ENCODE data around the gene TRABD.

GRCh38 chr22:50215297-50216054 lies 29.8 kb downstream of the TRABD start:
- TF ChIP-seq CTCF (IDR thresholded peaks at IDR 0.05; ENCODE audit: low read length) (no peak), EZH2 (optimal IDR thresholded peaks at IDR 0.05; ENCODE audit: low read depth, low read length) (no peak)
